ENCODE measurements around the gene CAMK2A.

CAMK2A gene

DNA sequence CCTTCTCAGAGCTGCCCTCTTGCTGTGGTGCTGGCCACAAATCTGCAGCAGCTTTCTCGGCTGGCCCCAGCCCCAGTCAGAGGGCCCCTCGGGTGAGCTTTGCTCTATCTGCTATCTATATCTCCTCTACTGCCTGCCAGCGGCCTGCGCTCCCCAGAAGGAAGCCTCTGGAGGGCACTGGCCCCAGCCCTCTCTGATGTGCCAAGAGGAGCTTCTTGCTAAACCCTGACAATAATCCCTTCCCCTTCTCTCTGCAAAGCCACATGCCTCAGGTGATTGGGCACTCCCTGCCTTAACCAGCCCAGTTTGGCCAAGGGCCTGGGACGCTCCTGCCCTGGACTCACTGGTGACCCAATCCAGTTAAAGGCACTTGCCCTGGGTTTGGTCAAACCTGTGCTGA lies 42.7 kb downstream of the CAMK2A start:
- Mint-ChIP-seq H3K36me3 (ENCODE audit: insufficient read depth) (no peaks in the 10 kb centered on the region), H3K4me3 (no peak overlapping the region), H3K27me3 (peaks cover 6 to 46% of the 10 kb centered on the region in 2 donors), H3K27ac (peak overlapping the region in 1 of 2 donors; percentile 83), H3K9me3 (no peaks in the 10 kb centered on the region), H3K4me1 (ENCODE audit: low read depth in 2 of 2) (no peaks in the 10 kb centered on the region)
- ATAC-seq (replicated peaks): no peak
- DNase-seq: no peak

DNA sequence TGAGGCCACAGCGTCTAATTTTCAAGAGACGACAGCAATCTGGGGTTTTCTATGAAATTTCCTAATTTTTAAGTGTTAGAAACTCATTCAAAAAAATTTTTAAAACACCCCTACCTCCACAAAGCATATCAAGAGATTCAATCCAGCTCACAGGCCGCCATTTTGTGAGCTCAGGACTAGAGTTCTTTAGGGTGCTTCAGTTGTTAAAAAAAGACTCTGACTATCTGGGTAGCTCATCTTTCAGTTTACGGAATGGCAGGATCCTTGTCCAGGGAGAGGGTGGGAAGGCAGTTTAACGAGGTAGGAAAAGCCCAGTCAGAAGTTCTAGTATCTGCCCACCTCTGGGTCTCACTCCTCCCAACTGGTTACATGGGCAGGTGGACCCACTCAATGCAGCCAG lies 43.1 kb downstream of the CAMK2A start:
- Mint-ChIP-seq H3K4me3 (no peak overlapping the region), H3K27me3 (peaks cover 6 to 42% of the 10 kb centered on the region in 2 donors), H3K9me3 (no peaks in the 10 kb centered on the region), H3K36me3 (ENCODE audit: insufficient read depth) (no peaks in the 10 kb centered on the region), H3K4me1 (ENCODE audit: low read depth in 2 of 2) (no peaks in the 10 kb centered on the region), H3K27ac (no peak overlapping the region)
- ATAC-seq (replicated peaks): no peak
- DNase-seq: no peak

DNA sequence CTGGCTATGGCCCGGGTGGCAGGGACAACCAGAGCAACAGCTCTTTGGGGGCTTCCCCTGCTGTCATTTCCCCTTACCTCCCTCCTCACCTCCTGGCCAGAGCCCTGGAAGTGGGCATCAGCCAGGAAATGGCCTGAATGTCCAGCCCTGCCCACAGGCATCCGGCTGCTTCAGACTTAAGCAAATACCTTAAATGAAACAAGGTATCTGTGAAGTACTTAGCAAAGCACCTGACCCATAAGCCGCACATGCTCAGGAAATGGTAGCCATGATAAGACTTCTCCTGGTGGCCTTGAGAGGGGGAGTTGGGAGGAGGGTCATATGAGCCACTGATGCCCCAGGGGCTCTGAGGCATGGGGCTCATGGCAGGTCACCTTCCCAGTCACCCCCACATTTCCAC lies 43.8 kb downstream of the CAMK2A start:
- no peak for ATAC-seq (replicated peaks)
- H3K4me1 Mint-ChIP-seq (ENCODE audit: low read depth in 2 of 2): no peaks in the 10 kb centered on the region

DNA sequence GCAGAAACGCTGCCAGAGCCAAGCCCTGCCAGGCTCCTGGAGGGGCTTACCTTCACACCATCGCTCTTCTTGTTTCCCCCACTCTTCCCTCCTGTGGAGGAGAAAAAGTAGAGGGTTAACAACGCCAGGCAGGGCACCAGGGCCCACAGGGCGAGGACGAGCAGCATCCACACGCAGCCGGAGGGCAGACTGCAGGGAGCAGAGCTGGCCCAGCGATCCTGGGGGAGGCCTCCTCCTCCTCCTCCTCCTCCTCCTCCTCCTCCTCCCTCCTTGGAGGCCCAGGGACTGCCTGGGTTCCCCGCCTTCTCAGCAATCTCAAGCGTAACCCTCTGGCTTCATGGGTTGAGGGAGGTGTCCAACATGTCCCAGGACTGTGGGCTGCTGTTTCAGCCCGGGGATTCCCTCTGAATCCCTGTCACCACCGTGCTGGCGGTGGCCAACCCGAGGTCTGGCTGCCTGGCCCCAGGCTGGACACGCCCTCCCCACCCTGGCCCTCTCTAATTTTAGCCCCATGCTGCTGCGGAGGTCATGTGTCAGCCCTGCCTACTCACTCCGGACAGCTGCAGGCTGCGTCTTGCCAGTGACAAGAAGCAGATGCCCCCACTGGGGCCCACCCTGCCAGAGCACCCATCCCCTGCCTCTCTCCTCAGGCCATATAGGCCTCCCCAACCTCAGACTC lies 44.3 kb downstream of the CAMK2A start:
- Mint-ChIP-seq H3K36me3 (ENCODE audit: insufficient read depth) (no peaks in the 10 kb centered on the region), H3K27ac (no peak overlapping the region), H3K27me3 (peaks cover 6 to 39% of the 10 kb centered on the region in 2 donors), H3K4me3 (no peak overlapping the region), H3K9me3 (no peaks in the 10 kb centered on the region), H3K4me1 (ENCODE audit: low read depth in 2 of 2) (no peaks in the 10 kb centered on the region)
- DNase-seq (no peak), ATAC-seq (replicated peaks) (no peak)

More for the DNA sequence above, 43.8 kb downstream of the CAMK2A start:
- Mint-ChIP-seq H3K27ac (no peak overlapping the region), H3K36me3 (ENCODE audit: insufficient read depth) (no peaks in the 10 kb centered on the region), H3K9me3 (no peaks in the 10 kb centered on the region), H3K27me3 (peaks cover 6 to 39% of the 10 kb centered on the region in 2 donors), H3K4me3 (no peak overlapping the region)
- DNase-seq: no peak

DNA sequence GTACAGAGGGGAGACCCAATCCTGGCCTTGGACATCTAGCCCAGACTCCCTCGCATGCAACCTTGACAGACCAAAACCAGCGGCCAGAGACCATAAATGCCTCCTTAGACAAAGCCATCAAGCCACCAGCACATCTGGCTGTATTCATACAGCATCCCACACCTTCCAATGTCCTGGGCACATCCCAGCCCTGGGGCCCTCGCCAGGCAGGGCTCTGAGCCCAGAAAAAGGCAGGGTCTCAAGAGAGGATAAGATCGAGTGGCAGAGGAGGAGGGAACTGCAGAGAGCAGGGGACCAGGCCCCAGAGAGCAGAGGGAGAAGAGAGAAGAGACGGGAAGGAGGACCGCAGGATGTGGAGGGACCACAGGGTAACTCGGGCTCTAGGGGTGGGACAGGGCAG lies 45.4 kb downstream of the CAMK2A start:
- no peak overlapping the region for H3K27ac Mint-ChIP-seq

DNA sequence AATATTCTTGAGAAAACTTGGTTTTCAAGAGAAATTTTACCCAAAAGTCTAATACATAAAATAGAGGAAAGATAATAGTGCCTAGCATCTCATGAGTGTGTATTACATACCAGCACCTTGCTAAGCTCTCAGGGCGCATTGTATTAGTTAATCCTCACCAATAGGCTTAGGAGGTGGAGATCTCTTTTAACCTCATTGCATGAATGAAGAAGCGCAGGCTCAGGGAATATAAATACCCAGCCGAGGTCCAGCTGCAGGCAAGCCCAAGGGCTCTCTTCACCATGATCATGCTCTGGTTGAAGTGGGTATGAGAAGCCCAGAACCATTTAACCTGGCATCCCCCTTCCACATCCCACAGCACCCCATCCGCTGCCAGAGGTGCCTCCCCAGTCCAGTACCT lies 46.0 kb downstream of the CAMK2A start:
- Mint-ChIP-seq H3K4me3 (no peak overlapping the region), H3K27ac (no peak overlapping the region), H3K9me3 (no peaks in the 10 kb centered on the region), H3K27me3 (peaks cover 0 to 23% of the 10 kb centered on the region in 2 donors), H3K36me3 (ENCODE audit: insufficient read depth) (no peaks in the 10 kb centered on the region), H3K4me1 (ENCODE audit: low read depth in 2 of 2) (no peaks in the 10 kb centered on the region)
- ATAC-seq (replicated peaks) (no peak), DNase-seq (no peak)

More for the DNA sequence above, 45.4 kb downstream of the CAMK2A start:
- Mint-ChIP-seq H3K4me1 (ENCODE audit: low read depth in 2 of 2) (no peaks in the 10 kb centered on the region), H3K9me3 (no peaks in the 10 kb centered on the region), H3K36me3 (ENCODE audit: insufficient read depth) (no peaks in the 10 kb centered on the region), H3K27me3 (peaks cover 0 to 29% of the 10 kb centered on the region in 2 donors), H3K4me3 (no peak overlapping the region)
- DNase-seq (no peak), ATAC-seq (replicated peaks) (no peak)

DNA sequence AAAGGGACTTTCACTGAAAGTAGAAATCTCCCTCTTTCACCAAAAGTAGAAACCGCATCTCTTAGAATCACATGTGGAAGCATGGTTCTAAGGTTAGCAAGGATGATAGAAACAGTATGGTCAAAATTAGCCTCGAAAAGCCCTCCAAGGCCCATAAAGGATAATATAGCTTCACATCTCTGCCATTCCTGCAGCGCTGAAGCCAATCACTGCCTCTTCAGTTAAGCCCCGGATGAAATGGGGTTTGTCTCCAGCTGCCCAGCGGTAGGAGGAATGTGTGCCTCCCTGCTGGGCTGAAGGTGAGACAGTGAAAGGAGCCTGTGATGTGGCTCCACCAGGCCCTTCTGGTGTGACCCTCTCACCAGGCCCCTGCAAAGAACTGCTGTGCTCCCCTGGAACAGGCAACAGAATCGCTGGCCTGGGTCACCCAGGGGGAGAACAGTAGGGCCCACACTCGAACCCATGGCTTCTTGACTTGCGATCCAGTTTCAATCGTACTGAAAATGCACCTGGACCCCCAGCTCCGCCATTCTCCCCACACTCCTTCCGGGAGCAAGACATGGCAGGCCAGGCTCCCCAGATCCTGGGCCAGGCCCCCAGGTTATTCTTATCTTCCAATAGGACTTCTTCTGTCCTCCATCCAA lies 47.2 kb downstream of the CAMK2A start:
- Mint-ChIP-seq H3K27me3 (peaks cover 0 to 28% of the 10 kb centered on the region in 2 donors), H3K27ac (no peak overlapping the region), H3K4me1 (ENCODE audit: low read depth in 2 of 2) (no peaks in the 10 kb centered on the region), H3K4me3 (no peak overlapping the region), H3K9me3 (no peaks in the 10 kb centered on the region), H3K36me3 (ENCODE audit: insufficient read depth) (no peaks in the 10 kb centered on the region)
- ATAC-seq (replicated peaks): no peak
- no peak for DNase-seq

DNA sequence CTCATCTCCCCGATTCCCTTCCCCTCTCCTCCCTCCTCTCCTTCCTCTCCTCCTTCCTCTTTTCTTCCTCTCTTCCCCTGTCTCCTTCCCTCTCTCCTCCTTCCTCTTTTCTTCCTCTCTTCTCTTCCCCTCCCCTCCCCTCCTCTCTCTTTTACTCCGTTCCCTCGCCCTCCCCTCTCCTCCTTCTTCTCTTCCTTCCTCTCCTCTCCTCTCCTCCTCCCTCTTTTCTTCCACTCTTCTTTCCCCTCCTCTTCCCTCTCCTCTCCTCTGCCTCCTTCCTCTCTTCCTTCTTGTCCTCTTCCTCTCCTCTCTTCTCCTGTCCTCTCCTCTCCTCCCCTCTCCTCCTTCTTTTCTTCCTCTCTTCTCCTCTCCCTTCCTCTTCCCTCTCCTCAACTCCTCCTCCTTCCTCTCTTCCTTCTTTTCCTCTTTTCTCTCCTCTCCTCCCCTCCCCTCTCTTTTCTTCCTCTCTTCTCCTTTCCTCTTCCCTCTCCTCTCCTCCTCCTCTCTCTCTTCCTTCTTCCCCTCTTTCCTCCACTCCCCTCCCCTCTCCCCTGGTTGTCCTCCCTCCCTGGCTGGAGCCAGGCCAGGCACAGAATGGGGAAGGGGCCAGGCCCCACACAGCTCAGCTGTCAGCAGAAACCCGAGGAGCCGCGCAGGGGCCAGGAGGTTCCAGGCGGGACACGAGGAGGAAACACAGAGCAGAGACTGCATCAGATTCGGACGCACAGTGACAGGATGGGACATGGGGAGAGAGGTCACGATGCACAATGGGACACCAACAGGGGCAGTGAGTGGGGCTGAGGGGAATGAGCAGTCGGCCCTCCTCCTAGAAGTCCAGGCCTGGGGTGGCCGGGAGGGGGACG lies 48.0 kb downstream of the CAMK2A start:
- Mint-ChIP-seq H3K27ac (no peak overlapping the region), H3K4me3 (no peak overlapping the region), H3K9me3 (no peaks in the 10 kb centered on the region), H3K36me3 (ENCODE audit: insufficient read depth) (no peaks in the 10 kb centered on the region), H3K27me3 (peaks cover 0 to 28% of the 10 kb centered on the region in 2 donors), H3K4me1 (ENCODE audit: low read depth in 2 of 2) (no peaks in the 10 kb centered on the region)
- ATAC-seq (replicated peaks) (no peak), DNase-seq (no peak)

DNA sequence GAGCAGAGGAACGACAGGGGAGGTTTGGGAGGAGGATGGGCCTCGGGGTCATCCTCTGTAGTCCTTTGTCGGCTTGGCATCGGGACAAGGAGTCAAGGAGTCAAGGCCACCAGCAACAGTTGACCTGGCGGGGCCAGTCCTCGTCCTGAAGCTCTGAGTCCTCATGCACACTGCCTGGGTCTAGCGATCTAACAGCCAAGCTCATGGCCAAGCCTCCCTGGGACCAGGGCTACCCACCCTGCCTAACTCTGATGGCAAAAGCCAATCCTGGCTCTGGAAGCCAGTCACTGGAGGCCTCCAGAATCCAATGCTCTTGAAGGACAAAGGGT lies 49.8 kb downstream of the CAMK2A start:
- no peaks in the 10 kb centered on the region for H3K9me3 Mint-ChIP-seq
- no peak overlapping the region for H3K4me3 Mint-ChIP-seq
- DNase-seq (no peak), ATAC-seq (replicated peaks) (no peak)
- no peak overlapping the region for H3K27ac Mint-ChIP-seq
- H3K27me3 Mint-ChIP-seq: peaks cover 0 to 16% of the 10 kb centered on the region in 2 donors
- peaks cover 0 to under 1% of the 10 kb centered on the region in 2 donors for H3K4me1 Mint-ChIP-seq (ENCODE audit: low read depth in 2 of 2)
- no peaks in the 10 kb centered on the region for H3K36me3 Mint-ChIP-seq (ENCODE audit: insufficient read depth)

DNA sequence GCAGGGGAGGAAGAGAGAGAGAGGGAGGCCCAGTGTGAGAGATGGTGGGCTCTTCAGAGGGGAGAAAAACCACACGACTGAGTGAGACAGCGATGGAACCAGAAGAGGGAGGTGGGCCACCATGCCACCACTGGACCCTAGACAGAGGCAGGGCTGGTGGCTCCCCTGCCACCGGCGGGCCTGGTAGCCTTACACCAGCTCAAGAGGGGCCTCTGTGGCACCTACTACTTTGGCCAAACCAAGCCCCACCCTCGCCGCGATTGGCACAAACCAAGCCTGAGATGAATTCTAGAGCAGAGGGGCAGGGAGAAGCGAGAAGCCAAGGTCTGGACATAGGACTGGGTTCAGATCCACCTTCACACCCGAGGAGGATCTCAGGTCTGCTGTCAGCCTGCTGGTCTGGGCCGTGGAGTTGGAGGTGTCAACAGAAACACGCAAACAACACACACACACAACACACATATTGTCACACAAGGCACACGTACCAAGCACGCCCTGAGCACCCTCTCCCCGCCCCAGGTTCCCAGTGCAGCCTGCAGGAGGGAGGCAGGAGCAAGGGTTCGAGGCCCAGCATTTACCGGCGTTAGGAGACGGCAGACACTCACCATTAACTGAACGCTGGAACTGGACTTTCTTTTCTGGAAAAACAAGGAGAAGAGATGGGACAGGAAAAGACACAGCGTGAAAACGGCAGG lies 50.3 kb downstream of the CAMK2A start:
- Mint-ChIP-seq H3K36me3 (ENCODE audit: insufficient read depth) (no peaks in the 10 kb centered on the region), H3K27ac (no peak overlapping the region), H3K4me1 (ENCODE audit: low read depth in 2 of 2) (peaks cover 0 to 2% of the 10 kb centered on the region in 2 donors), H3K27me3 (peaks cover 0 to 11% of the 10 kb centered on the region in 2 donors), H3K9me3 (no peaks in the 10 kb centered on the region), H3K4me3 (no peak overlapping the region)
- ATAC-seq (replicated peaks) (no peak), DNase-seq (no peak)

DNA sequence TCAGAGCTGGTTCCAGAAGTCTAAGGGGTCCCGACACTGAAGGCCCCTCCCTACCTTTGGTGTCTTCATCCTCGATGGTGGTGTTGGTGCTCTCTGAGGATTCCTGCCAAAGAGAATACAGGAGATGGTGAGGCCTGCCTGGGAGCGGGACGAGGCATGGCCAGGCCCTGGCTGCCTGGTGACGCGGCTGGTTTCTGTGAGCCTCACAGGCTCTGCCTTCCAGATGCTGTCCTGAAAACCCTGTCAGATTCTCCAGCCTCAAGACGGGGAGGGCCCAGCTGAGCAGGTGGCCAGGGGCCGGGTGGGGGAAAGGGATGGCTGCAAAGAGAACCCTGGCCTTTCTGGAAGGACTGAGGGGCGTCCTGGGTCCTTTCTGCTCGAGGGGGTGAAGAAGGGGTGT lies 50.9 kb downstream of the CAMK2A start:
- ATAC-seq (replicated peaks) (no peak), DNase-seq (no peak)
- no peaks in the 10 kb centered on the region for H3K9me3 Mint-ChIP-seq
- H3K36me3 Mint-ChIP-seq (ENCODE audit: insufficient read depth): no peaks in the 10 kb centered on the region
- no peak overlapping the region for H3K4me3 Mint-ChIP-seq
- H3K4me1 Mint-ChIP-seq (ENCODE audit: low read depth in 2 of 2): peaks cover 0 to 2% of the 10 kb centered on the region in 2 donors
- H3K27me3 Mint-ChIP-seq: peaks cover 0 to 7% of the 10 kb centered on the region in 2 donors
- no peak overlapping the region for H3K27ac Mint-ChIP-seq

DNA sequence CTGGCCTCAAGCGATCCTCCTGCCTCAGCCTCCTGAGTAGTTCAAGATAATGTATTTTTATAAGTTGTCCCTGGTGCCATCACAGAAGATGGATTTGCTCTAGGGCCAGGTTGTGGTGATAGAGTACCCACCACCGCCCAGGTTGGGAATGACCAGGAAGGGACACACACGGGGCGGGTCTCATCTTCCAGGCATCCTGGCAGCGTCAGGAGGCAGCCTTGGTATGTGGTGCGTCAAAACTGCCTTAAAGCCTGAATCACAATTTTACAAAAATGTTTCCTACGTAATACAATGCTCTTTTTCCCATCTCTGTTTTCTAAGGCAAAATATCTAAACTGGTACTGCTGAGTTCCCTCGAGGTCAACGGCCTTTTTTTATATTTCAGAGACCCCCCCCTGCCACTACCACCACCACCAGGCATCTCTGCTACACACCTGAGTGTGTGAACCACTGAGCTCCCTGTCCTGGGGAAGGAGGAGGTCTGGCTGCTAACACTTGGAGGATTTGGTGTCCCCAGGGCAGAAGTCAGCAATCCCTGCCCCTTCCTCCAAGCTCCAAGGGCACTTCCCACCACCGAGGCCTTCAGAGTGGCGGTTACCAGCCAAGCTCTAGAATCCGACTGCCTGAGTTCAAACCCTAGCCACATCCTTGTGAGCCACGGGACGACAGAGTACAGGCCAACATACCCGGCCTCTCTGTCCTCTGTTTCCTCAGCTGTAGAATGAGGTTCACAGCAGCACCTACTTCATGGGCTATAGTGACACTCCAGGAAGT lies 52.4 kb downstream of the CAMK2A start:
- H3K27ac Mint-ChIP-seq: no peak overlapping the region
- peaks cover 0 to 7% of the 10 kb centered on the region in 2 donors for H3K27me3 Mint-ChIP-seq
- DNase-seq (no peak), ATAC-seq (replicated peaks) (no peak)
- no peak overlapping the region for H3K4me3 Mint-ChIP-seq
- H3K36me3 Mint-ChIP-seq (ENCODE audit: insufficient read depth): no peaks in the 10 kb centered on the region
- H3K9me3 Mint-ChIP-seq: no peaks in the 10 kb centered on the region
- peaks cover 0 to 2% of the 10 kb centered on the region in 2 donors for H3K4me1 Mint-ChIP-seq (ENCODE audit: low read depth in 2 of 2)

DNA sequence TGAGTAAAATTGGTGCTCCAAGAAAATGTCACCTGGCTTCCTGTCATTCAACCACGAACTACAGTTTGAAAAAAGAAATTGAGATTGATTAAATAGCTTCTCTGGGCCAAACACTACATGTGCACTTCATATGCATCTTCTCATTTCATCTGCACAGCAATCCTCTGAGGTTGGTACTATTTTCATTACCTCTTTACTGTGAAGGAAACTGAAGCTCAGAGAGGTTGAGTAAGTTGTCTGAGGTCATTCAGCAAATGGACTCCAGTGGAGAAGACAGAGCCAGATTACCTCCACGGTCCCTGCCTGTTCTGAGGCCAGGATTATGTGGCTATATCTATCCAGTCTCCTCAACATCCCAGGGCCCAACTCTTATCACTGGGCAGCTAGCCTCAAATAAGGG lies 53.3 kb downstream of the CAMK2A start:
- Mint-ChIP-seq H3K27me3 (peaks cover 0 to 7% of the 10 kb centered on the region in 2 donors), H3K4me1 (ENCODE audit: low read depth in 2 of 2) (peaks cover 0 to 2% of the 10 kb centered on the region in 2 donors), H3K36me3 (ENCODE audit: insufficient read depth) (no peaks in the 10 kb centered on the region), H3K4me3 (no peak overlapping the region), H3K27ac (no peak overlapping the region), H3K9me3 (no peaks in the 10 kb centered on the region)
- no peak for DNase-seq
- no peak for ATAC-seq (replicated peaks)

All from effector memory CD8-positive, alpha-beta T cell (primary cell).